Esophagus mucosa (tissue), 1 donor: ENCODE results near the gene FHOD3. TPM values are rescaled to one million over a fixed set of nuclear protein-coding genes. Genes with fewer than 3 reads are reported as not detected.

Source experiments
- ATAC-seq: fragments of 200-7000 bp; cut with Tn5 transposase; one replicate; pipeline ENCODE4 v1.9.1; 2020
- total RNA-seq: library from RNA; stranded (reverse); gene quantifications from one replicate; pipeline ENCODE4 v1.2.4, GENCODE V29; 2023
- donor health status: DM: yes; HTN: yes; CAD: no.

Gene FHOD3
- total RNA-seq, 1 donor from 2014 or later, result 3.0 TPM

DNA sequence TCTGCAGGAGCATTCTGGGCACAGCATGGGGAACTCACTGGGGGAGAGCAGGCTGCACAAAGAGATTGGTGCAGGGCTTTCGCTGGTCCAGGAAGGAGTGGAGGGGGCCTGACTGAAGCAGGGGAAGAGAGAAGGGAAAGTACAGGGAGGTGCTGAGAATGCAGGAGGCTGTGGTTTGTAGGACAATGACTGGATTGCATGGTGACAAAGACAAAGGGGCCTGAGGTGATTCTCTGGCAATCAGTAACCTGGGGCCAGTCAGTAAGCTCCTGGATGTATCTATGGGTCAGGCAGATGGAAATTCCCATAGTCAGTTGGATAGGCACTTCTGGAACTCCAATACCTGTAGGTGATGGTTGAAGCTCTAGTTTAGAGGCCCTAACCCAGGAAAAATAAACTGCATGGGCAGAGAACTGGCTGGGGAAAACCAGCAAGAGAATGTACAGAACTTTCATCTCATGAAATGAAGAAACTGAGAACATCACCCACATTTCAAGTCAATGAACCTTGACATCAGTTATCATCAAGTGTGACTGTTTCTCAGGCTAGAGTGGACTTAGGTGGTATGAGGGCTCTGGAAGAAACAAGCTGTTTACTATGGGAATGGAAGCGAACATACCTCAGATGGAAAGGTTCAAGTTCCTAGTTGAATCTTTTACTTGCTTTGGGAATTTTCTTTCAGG, 338.0 kb downstream of the FHOD3 start:
- no peak for ATAC-seq

DNA sequence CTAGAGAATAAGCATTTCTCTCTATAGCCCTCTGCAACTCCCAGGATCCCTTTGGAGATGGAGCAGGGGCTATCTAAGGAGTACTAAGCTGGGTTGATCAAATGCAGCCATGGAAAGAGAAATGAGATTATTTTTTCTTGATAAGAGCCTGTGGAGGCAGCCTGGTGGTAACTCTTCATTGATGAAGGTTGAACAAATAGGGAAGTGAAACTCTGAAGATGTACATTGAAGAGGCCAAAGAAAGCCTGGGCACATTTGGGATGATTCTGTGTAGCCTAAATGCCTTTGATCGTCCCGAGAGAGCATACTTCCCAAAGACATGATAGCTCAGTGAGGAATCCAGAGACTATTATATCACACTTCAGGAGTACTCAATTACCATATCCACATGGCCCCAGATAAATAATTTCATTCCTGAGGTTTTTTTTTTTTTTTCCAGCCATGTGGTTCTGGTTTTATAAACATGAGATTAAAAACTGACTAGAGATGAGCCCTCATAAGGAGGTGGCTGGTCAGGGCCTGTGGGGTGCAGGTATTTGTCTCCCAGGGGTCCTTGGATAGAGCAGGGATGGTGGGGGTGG, 338.8 kb downstream of the FHOD3 start:
- no peak for ATAC-seq

DNA sequence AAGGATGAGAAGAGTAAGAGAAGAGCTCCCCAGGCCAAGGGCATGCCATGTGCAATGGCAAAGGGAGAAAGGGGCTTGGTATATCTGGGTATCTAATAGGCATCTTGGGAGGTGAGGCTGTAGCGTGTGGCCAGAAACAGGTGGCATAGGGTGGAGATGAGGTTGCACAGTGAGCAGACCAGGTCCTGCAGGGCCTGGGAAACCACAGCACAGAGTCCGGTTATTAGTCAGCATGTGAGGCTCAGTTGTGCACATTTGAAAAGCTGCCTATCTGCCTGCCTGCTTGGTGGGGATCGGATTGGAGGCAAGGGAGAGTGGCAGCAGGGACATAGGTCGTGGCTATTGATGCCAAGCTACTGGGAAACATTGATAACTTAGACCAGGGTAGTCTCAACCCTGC, 340.7 kb downstream of the FHOD3 start:
- no peak for ATAC-seq

DNA sequence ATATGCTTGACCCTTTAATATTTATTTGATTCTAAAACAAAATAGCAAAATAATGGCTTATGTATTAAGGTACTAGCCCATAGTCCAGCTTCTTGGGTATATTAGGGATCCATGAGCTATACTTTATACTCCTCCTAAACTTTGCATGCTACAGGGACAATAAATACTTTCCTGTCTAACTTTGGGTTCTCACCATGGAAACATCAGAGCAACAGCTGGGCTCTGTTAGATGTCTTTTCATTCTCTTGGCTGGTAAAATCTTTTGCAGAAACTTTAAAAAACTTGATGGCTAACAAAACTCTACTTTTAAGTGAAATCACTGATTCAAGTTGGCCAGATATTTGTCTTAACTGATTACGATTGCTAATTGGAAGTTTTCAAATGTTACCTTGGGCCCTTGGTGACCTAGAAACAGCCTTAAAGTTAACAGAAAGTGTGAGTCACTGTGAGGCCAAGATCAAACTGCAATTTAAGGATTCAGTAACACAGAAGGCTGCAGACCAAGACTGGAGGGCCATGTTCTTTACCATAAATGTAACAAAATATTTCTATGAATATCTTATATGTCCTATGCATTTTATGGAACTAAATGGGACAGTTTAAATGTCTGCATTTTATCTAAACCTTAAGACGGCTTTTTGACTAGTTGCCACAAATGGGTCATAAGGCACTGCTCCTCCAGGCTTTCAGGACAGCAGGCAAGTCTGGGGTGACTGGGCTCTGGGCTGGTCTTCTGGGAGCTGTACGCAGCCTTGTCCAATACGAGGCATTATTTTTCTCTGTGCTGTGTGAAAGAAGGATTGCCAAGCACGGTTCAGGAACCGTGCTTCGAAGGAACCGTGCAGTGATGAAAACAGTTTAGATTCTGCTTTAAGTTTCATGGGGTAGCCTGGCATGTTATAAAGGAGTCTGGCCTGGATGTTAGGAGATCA, 342.8 kb downstream of the FHOD3 start:
- no peak for ATAC-seq

DNA sequence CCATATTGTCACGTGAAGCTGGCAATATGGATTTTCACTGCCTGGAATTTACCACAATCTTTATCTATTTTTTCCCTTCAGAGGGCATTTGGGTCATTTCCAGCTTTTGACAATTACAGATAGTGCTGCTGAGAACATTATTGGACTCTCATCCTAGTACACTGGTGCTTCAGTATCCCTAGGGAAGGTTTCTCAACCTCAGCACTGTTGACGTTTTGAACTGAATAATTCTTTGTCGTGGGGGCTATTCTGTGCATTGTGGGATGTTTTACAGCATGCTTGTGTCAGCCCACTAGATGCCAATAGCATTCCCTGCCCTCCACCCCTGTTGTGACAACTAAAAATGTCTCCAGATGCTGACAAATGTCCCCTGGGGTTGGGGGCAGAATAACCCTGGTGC, 345.5 kb downstream of the FHOD3 start:
- no peak for ATAC-seq

DNA sequence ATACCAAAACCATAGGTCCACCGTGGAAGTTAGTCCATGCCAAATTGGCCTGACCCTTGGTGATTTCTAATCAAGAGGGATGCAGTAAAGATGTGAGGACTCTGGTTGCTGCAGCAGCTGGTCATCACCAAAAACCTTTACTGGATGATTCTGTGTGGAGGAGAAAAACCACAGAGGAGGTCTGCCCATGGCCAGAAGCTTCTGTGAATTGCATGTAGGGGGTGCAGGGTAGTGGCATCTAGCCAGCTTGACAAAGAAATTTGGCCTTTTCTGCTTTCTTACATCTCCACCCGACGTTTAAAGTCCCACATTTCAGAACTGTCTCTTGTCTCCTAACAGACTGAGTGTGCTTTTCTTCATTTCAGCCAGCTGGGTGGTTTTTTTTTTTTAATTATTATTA, 351.3 kb downstream of the FHOD3 start:
- no peak for ATAC-seq

DNA sequence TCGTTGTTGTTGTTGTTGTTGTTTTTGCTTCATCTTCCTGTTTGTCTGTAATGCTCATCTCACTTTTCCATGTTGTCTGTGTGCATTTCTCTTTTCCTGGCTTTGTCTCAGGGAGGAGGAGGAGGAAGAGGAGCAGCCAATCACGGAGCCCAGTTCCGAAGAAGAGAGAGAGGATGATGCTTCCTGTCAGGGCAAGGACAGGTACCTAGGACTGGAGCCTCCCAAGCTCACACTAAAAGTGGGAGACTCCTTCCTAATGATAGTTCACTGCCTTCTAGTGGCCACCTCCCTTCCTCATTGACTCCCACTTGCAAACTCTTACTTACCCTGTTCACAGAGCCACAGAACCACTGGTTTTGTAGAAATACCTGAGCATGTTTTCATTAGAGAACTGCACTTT, 351.7 kb downstream of the FHOD3 start:
- no peak for ATAC-seq

DNA sequence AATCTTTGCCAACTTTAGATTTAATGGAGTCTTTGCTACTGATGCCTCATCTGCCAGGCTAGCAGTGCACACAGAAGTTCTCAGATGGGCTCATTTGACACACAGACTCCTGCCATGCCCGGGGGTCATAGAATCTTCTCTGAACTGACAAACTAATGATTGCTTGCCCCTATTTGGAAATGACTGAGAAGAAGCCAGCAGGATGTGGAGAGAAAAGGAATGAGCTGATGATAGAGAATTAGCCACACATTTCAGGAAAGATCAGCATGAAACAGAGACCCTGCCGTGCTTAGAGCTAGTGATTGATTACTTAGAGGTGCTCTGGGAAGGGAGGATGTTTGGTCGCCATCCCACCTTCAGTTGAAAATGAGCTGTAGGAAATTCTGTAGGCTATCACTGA, 352.8 kb downstream of the FHOD3 start:
- no peak for ATAC-seq

DNA sequence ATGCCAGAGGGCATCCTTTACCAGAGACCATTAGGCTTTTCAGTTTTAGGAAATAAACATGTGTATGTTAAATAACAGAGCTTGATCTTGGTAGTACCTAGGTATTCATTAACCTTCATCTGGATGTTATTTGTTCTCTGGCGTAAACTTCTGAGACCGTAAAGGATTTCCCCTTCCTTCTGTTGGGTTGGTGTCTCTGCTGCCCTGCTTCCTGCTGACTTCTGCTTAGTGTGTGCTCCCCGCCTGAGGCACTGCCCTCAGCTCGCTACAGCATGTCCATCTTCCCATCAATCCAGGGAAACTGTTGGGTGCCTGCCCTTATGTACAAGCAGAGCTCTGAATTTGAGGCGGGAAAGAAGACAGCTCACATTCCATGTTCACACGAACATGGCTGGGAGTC, 353.4 kb downstream of the FHOD3 start:
- no peak for ATAC-seq

DNA sequence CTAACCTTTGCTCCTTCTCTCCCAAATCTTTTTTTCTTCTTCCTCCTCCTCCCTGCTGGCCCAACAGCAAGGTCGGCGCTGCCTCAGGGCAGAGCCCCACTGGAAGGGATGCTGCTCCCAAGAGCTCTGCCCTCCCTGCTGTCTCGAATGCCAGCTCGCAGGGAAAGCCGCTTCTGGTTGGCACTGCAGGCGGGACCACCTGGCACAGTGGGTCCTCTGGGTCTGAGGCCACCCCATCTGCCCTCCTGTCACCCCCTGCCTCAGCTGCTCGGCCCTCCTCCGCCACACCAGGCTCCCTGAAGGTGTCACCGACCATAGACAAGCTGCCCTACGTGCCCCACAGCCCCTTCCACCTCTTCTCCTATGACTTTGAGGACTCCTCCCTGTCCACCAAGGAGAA, 355.0 kb downstream of the FHOD3 start:
- ATAC-seq, result no peak

DNA sequence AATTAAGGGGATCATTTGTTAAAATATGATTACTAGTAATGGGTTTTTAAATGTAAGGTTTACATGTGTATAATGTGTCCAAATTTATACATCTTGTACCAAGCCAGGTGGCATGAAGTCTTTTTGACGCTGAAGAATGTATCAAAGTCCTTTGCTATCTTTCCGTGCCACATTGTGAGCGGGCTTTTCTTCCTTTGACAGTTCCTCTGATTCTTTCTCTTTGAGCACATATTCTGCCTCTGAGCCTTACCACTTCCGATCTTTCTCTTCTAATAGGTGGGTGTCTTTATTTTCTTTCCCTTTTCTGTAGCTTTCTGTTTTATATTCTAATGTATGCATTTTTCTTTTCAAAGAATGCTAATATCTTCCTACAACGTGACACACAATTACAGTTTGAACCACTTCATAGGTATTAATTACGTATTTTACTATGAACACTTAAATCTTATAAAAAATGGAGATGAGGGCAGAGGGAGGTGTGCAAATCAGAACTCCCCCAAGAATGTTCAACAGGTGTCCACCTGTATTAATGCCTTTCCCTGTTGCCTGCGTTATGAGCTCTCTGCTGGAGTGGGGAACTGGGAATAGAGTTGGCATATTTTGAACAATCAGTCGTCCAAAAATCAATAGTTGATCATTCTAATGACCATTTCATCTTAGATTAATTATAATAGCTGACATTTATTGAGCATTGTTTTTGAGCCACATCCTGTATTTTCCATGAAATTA, 355.8 kb downstream of the FHOD3 start:
- no peak for ATAC-seq

DNA sequence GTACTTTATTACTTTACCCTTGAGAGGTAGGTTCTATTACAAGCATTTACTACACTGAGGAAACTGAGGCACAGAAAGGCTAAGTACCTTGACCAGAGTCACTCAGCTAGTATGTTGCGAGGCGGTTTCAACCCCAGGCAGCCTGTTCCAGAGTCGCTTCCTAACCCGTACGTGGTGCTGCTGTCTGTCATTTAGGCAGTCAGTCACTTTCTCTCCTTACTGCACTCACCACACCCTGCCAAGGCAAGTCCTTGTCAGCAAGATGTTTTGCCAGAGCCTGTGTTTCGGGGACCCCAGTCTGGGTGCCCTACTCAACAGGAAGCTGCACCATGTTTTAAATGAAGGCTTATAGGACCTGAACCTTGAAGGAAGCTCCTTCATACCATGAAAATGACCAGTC, 356.4 kb downstream of the FHOD3 start:
- no peak for ATAC-seq

DNA sequence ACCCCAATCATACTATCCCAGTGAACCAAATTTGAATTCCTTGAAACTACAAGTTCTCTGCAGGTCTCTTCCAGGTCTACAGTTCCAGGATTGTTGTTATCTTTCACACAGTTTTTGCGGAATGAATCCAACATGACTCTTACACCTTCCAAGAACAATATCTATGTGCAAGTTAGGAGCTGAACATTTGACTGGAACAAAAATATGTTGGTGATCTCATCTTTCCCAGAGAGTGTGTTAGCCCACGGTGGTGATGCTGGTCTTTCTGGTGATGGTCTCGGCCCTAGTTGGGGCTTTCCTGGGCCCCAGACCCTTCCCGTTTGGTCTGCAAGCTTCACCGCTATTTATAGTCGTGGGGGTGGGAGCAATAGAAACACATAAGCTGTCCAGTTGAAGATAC, 357.6 kb downstream of the FHOD3 start:
- no peak for ATAC-seq

DNA sequence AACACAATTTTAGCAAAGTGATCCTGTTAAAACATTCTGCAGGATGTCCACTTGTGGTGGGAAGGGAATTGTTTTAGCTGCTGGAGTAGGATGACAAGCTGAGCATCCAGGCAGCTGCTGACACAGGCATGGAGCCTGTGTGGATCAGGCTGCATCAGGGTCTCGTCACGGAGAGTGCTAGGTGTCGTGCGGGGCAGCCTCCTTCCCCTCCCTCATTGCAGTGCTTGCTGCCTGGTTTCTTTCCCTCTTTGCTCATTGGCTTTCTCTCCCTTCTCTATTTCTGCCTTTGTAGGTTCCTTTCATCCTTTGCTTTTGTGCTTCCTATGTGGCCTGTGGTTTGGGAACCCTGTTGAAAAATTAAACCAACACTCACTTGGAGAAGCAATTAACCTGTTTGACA, 358.4 kb downstream of the FHOD3 start:
- no peak for ATAC-seq

DNA sequence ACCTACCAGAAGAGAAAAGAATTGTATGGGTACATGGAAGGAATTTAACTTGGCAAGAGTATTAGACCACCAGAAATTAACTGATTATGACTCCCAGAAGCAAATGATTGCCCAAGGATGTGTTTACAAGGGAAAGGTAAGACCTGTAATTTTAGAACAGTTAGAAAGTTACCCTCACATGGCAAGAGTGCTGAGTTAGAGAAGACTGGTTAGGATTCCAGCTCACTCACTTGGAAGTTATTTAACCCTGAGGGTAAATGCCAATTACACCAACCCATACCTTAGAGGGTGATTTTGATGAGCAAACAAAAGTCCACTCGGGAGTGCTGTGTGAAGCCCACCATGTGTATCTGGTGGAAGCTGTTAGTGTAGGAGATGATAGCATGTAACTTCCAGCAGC, 361.1 kb downstream of the FHOD3 start:
- ATAC-seq, result no peak

DNA sequence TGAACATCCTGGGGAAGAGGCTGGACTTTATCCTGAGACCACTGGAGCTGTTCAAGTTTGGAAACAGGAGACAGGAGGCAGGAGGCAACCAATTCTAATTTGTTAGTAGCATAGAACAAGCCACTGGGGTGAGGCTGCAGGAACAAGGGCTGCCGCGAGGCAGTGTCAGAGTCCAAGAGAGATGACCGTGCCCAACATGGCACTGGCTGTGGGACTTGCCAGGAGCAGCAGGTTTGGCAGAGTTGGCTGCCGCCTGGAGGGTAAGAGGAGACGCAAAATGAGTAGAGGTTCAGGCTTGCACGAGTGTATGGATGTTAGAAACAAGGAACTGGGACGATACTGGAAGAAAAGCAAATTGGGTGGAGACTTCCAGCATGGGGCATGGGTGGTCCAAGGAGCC, 362.8 kb downstream of the FHOD3 start:
- peak; percentile 73 for ATAC-seq

DNA sequence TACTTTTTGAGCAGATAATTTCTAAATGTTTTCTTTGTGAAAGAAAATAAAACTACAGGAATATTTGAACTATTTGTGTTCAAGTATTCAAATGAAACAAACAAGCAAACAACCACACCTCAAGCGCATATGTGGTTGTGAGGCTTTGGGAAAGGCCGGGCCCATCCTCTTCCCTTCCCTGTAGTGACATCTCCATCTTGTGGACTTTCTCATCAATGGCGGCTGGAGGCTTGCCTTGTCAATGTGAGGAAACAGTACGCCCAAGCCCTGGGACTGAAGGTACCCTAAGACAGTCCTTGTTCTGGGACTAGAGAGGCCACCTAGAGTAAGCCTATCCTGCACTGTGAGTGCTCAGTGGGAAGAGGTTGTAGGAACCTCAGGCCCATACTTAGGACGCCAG, 364.5 kb downstream of the FHOD3 start:
- ATAC-seq, result no peak

DNA sequence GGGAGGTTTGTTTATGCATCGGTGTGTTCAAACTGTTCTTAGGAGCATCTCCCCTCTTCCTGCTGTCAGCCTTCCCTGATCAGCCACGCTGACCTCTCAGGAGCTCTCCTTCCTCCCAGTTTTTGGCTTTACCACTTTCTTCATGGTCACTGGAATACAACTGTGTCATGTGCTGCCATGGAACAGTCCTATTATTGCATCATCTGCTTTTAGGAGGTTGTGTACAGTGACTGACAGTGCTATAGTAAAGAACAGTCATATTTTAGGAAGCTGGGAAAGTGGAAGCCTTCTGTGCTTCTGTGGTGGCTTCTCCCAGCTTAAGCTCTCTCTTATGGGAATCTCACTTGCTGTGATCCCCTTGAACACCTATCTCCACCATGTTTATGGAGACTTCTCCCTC, 365.8 kb downstream of the FHOD3 start:
- ATAC-seq, result no peak

DNA sequence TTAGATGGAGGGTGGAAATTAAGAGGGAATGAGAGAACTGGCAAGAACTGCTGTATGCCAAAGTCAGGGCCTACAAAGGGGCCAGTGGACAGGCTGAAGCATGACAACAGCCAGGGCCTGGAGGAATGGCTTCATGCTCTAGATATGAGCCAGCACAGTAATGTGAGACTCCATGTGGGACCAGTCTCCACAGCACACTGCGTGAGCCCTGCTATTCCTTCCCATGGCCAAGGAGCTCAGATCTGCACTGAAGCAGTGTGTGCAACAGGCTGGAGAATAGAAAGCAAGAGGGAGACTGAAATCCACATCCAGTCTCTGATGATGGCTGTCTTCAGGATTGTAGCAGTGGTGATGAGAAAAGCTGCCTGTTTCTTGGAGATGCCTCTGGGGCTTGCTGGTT, 368.4 kb downstream of the FHOD3 start:
- no peak for ATAC-seq

DNA sequence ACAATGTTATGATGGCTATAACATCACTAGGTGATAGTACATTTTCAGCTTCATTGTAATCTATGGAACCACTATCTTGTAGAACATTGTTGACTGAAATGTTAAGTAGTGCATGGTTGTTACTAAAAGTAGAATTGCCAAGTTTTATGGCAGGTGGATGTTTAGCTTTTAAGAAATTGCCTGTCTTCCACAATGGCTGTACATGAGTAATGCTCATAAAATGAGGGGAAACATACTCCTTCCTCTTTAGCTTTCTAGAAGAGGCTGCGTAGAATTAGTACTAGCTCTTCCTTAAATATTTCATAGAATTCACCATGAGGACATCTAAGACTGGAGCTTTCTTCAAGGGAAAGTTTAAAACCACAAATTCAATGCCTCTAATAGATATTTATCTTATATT, 370.3 kb downstream of the FHOD3 start:
- no peak for ATAC-seq

DNA sequence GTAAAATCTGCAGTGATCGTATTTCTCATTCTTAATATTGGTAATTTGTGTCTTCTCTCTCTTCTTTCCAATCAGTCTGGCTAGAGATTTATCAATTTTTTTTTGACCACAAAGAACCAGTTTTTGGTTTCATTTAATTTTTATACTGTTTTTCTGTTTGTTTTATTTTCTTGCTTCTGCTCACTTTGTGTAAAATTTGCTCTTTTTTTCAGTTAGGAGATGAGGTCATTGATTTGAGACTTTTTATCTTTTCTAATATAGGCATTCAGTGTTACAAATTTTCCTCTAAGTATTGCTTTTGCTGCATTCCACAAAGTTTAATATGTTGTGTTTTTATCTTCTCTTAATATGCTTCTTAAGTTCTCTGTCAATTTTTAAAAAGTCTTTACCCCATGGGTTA, 370.8 kb downstream of the FHOD3 start:
- ATAC-seq, result no peak

DNA sequence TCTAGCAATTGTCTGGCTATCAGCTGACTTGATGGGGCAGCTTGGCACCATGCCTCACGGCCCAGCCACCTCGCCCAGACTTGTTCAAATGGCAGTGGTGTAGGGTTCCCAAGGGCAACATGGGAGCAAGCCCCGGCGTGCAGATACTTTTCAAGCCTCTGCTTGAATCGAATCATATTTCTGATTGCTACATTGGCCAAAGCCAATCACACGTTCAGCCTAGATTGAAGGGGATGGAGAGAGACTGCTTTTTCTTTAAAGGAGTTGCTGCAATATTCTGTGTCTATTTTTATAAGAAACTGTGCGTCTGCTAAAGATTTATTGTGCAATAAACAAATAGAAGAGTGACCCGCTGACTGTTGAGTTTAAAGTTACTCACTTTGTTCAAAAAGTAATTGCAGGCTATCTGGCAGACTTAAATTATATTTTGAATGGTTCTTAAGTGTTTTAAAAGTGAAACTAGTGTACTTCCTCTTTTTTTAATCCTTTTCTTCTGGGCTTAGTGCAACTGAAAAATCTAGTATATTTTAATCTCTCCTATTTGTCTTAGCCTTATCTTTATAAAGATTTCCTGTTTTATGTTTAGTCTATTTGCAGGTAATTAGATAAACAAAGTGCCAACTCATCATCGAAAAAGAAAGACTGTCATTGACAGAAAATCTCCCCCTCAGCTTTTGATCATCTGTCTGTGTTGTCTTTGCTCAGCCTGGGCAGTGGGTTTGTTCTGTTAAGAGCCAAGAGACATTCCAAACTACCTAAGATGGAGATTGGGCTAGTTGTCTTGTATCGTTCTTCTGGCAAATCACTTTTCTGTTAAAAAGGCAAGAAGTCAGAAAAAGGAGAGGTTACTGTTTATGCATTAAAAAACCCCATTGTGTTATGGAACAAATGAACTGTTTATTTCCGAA, 375.2 kb downstream of the FHOD3 start:
- ATAC-seq, result peak; percentile 95
